Stimulated activated CD8-positive, alpha-beta memory T cell treated with anti-CD3 and anti-CD28 coated beads, Interleukin-4, amount 100 ng/mL, for 24 hours (primary cell): ENCODE data around the gene FEM1A.
A peak's percentile ranks its signal among the peaks of the same experiment; 100 is the strongest.
"Not testable (repeated sequence)": the region's sequence is repeated elsewhere in the genome, so short reads cannot be mapped to it uniquely, and the experiment has no call there.

Experiments used
- DNase-seq: peaks from one replicate; pipeline ENCODE4 v3.0.0-alpha.2; 2020; ENCODE audit warnings: low read depth

The FEM1A gene

DNA sequence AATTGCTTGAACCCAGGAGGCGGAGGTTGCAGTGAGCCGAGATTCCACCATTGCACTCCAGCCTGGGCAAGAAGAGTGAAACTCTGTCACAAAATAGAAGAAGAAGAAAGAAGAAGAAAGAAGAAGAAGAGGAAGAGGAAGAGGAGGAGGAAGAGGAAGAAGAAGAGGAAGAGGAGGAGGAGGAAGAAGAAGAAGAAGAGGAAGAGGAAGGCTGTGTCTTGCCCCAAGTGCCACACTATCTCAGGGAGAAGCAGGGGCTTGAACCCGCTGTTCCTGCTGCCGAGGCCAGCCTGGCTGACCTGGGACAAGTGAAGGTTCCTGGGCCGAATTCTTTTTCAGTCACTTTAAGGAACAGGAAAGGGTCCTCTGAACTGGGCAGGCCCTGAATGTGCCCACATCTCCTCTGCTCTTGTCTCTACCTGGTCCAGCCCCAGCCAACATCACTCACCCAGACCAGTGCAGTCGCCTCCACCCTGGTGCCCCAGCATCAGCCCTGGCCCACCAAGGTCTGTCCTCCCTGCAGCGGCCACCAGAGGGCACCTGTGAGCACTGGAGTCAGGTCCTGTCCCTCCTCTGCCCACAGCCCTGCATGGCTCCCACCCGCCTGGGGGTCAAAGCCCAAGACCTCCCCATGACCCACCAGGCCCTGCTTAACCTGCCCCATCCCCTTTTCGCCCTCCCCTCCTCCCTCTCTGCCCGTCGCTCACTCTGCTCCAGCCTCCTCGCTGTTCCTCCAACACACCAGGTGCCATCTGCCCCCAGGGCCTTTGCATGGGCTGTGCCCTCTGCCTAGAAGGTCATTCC lies 20.0 kb downstream of the FEM1A start:
- DNase-seq, result peak; percentile 85

DNA sequence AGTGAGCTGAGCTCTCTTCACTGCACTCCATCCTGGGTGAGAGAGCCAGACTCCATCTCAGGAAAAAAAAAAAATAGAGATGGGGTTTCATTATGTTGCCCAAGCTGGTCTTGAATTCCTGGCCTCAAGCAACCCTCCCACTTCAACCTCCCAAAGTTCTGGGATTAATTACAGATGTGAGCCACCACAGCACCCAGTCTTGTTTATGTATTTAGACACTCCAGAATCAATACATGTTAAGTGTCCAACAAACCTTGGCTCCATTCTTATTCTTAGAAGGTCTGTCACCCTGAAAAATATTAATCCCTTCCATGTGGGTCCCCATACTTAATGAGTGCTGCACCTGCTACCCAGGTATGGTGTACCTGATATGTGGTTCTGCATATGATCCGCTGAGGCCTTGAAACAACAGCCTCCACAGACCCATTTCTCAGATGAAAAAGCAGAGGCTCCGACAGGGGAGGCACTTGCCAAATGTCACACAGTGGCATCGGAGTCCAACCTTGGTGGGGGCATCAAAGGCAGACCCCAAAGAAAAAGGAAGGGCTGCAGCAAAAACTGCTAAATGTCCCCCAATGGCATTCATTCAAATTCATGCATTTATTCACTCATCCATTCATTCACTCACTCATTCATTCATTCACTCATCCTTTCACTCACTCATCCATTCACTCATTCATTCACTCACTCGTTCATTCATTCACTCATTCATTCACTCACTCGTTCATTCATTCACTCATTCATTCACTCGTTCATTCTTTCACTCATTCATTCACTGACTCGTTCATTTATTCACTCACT lies 23.3 kb downstream of the FEM1A start:
- no peak for DNase-seq

DNA sequence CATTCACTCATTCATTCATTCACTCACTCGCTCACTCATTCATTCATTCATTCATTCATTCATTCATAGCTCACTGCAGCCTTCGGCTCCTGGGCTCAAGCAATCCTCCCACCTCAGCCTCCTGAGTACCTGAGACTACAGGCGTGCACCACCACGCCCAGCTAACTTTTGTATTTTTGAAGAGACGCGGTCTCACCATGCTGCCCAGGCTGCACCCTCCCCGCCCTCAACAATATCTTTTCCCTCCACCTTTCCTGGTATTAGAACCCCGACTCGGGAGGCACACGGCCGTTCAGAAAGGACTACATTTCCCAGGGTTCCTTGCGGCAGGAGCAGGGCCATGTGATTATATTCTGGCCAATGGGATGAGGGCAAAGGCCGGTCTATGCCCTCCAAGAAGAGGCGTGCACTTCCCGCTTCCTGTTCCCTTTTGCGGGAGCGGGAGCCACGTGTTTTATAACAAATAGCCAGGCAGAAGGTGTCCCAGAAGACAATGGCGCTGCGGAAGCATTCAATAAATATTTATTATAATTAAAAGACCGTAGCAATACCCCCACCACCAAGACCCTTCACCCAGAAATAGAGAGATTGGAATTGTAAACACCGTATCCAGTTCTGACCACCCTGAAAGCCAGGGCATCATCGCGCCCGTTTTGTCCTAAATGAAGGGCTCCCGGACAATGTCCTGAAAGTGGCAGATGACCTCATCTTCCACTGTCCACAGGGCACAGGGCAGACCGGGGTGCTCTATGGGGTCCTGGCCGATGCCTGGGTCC lies 24.1 kb downstream of the FEM1A start:
- DNase-seq, result peak; percentile 69

DNA sequence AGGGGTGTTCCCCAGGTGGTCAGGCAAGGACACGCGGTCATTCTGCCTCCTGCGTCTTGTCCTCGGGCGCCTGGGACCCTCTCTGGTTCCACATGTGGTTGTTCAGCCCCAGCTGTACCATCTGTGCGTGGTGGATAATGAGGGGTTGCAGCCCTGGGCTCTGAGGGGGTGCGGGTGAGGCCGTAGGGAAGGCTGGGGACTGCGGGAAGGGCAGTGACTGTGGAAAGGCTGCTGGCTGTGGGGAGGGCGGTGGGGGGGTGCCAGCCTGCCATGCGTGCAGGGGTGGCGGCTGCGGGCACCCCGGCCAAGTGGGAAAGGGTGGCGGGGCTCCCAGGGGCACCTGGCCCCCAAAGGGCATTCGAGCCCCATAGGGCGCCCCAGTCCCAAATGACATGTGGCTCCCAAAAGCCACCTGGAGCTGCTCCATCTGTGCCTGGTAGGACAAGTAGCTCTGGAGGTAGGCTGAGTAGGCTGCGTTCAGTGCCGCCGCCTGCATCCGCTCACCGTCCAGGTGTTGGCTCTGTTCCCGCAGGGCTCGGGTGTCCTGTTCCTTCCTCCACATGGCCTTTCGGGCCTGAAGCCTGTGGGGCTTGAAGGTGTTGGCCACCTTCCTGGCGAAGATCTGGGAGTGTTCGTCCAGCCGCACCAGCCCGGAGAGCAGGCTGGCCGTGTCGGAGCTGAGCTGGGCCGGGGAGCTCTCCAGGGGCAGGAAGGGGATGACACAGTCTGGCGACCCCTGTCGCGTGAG lies 24.8 kb downstream of the FEM1A start:
- DNase-seq, result no peak

DNA sequence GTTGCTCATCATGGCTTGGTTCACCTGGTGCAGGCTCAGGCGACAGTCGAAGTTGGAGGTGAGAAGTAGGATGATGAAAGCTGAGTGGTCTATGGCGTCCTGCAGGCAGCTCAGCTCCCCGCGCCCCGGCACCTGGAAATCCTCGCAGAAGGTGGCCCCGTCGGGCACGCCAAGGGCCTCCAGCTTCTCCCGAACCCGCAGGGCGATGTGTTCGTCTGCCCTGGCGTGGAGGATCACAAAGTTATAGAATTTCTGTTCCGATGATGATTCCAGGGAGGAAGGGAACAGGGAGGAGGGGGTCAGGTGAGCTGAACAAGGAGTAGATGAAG lies 25.4 kb downstream of the FEM1A start:
- no peak for DNase-seq

DNA sequence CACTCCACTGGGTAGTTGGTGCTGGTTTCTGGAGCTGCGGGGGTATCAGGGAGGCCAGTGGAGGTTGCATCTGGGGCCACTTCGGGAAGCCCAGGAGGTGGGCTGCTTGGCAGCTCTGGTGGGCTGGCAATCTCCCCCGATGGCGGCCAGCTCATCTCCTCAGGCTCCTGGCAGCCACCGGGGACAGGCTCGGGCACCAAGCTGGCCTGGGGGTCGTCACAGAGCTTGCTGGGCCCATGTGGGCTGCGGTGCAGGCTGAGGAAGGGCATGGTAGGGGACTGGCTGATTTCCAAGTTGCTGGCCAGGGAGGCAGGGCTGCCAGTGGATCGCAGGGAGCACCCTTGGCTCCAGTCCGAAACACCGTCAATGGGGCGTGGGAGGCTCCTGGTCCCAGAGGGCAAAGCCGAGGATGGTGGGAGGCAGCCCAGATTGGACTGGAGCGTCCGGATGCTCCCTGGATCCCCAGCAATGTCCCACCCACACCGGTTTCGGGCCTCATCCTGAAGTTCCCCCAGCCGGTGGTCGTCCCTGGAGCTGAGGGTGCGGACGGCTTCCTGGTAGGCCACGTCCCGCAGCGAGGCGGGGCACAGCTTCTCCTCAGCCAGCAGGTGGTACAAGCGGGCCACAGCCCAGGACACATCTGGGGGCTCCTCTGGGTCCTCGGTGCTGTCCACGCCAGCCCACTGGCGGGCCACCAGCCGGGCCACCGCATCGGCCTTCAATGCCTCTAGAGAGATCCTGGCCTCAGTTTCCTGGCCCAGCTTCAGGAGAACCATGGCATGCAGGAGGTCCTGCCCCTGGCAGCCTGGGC lies 26.1 kb downstream of the FEM1A start:
- no peak for DNase-seq

DNA sequence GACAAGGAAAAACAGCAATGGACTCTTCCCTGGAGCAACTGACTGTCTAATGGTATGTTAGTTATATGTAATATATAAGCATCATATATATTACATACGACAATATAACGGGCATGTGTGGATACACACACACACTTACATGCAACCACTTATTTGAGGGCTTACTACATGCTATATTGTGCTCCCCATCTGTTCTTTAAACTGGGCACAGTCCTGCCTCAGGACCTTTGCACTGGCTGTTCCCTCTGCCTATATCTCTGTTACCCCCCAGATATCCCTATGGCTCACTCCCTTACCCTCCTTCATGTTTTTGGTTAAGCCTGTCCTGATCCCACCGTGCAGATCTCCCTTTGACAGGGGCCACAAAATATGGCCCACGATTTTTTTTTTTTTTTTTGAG lies 29.7 kb downstream of the FEM1A start:
- no peak for DNase-seq

DNA sequence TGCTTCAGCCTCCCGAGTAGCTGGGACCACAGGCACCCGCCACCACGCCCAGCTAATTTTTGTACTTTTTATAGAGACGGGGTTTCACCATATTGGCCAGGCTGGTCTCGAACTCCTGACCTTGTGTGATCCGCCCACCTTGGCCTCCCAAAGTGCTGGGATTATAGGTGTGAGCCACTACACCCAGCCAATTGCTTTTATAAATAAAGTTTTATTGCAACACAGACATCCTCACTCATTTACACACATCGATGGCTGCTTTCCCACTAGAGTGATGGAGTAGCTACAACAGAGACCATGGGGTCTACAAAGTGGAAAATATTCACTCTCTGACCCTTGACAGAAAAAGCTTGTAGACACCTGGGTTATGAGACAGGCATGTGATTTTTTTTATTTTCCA lies 30.8 kb downstream of the FEM1A start:
- not testable (repeated sequence) for DNase-seq

DNA sequence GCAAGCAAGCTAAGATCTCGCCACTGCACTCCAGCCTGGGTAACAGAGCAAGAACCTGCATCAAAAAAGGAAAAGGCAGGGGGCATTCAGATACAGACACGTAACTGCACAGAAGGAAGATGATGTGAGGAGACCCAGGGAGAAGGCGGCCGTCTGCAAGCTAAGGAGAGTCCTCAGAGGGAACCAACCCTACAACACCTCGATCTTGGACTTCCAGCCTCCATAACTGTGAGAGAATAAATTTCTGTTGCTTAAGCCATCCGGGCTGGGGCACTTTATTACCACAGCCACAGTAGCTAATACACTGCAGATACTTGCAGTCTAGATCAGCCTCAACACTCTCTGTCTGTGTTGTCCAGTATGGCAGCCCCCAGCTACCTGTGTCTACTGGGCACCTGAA lies 32.0 kb downstream of the FEM1A start:
- no peak for DNase-seq

DNA sequence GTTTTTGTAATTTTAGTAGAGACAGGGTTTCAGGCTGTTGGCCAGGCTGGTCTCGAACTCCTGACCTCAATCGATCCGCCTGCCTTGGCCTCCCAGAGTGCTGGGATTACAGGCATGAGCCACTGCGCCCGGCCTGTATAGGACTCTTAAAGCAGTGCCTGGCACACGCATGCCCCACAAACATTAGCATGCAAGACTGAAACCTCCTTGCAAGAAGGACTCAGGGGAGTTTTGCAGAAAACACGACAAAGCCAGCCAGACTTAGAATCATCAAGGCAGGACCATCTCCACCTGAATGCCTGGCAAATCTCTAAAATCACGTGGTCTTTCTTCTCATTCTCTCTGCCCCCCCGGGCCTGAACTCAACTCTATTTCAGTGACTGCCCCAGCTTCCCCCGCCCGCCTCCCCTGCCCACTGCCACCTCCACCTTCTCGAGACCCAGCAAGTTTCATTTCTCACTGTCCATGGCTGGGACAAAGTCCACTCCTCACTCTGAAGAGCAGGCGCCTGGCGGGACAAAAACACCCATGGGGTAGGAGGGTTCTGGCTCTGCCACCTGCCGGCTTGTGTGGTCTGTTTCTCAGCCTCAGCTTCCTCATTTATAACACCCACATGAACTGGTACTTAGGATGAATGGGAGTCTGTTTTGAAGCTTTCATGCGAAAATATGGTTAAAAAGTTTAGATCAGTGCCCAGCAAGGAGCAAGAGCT lies 37.6 kb downstream of the FEM1A start:
- DNase-seq, result no peak

DNA sequence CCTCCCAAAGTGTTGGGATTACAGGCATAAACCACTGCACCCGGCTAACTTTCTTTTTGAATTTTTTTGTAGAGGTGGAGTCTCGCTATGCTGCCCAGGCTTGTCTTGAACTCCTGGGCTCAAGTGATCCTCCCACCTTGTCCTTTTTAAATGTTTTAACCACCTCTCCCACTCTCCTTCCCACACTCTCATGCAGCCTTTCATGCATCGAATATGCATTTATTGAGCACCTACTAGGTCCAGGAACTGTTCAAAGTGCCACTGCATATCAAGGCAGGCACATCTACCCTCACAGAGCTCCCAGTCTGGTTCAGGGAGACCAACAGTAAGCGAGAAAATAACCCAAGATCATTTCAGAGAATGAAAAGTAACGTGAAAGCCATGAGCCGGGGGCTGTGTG lies 38.8 kb downstream of the FEM1A start:
- no peak for DNase-seq

DNA sequence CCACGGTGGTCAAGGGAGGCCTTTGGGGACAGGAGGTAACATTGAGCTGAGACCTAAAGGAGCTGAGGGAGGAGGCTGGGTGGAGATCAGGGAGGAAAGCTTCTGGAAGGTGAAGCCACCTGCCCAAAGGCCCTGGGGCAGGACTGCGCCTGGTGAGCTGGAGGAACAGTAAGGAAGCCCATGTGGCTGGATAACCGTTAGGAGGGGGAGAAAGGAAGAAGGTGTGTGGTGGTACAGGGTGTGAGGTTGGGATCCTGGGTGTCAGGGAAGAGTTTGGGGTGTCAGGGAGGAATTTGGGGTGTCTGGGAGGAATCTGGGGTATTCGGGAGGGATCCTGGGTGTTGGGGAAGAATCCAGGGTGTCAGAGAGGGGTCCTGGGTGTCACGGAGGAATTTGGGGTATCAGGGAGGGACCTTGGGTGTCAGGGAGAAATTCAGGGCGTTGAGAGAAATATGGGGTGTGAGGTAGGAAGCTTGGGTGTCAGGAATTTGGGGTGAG lies 39.3 kb downstream of the FEM1A start:
- DNase-seq, result no peak

DNA sequence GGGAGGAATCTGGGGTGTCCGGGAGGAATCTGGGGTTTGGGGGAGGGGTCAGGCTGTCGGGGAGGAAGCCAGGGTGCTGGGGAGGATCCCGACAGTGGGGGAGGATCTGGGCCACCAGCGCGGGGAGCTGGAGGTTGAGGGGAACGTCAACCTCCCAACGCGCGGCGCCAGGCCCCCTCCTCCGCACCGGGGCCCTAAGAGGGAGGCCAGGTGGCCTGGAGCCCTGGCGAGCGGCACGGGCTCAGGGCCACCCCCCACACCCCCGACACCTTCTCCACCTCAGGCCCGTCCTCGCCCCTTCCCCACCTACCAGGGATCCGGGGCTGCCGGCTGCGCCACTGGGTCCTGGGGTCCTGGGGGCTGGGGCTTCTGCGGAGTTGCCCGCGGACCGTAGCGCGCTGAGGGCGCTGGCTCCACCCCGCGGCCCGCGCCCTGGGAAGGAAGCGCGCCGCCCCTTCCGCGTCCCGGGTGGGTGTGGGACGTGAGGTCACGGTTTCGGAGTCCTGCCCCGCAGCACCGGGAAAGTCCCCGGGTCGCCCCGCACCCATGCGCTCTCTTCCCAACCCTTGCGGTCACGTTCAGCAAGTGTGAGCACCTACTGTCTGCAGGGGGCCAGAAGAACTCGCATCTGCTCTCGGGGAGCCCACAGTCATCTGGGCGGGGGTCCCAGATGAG lies 39.9 kb downstream of the FEM1A start, which contains the start of gene TICAM1:
Gene TICAM1 (minus strand): TSS at position 409 of the 675 bp plus-strand sequence. CDS start 13,335 bp downstream, outside the sequence.
- DNase-seq, result peak; percentile 72

DNA sequence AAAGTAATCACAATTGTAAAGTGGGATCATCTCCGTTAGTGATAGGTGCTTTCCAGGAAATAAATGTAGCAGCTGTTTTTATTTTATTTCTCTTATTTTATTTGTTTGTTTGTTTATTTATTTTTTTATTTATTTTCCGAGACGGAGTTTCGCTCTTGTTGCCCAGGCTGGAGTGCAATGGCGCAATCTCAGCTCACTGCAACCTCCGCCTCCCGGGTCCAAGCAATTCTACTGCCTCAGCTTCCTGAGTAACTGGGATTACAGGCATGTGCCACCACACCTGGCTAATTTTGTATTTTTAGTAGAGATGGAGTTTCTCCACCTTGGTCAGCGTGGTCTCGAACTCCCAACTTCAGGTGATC lies 40.4 kb downstream of the FEM1A start:
- DNase-seq, result not testable (repeated sequence)

DNA sequence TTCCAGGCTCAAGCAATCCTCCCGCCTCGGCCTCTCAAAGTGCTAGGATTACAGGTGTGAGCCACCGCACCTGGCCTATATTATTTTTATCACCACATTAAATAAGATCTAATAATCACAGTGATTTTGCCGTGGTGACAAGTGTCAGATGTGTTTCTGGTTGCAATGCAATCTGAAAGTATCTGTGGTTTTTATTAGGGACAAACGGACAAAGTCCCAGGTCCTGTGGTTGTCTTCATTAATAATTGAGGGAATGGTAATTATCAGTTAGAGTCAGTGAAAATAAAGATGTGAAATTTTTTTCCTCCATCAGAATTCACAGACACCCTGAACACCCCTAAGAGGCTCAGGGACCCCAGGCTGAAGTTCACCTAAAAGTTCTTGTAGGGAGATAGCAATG lies 41.2 kb downstream of the FEM1A start:
- DNase-seq, result no peak

DNA sequence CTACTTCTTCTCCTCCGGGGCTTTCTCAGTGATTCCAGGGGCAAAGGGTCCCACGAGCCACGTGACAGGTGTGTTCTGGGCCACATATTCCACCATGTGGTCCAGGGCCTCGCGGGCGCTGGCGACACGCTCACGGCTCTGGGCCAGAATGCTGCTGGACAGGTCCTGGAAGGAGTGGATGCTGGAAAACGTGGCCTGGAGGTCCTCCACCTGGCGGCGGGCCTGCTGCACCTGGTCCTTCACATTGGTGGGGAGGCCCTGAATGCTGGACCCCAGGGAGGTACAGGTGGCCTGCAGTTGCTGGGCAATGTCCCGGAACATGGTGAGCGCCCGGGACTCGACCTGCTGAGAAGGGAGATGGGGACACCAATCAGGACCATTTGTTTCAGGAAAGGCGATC lies 47.7 kb downstream of the FEM1A start:
- no peak for DNase-seq

DNA sequence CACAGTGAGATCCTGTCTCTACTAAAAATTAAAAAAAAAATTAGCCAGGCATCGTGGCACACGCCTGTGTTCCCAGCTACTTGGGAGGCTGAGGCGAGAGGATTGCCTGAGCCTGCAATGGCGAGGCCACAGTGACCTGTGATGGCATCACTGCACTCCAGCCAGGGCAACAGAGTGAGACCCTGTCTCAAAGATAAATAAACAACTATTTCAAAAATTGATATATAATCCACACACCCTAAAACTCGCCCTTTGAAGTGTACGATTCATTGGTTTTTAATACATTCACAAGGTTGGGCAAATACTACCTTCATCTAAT lies 52.1 kb downstream of the FEM1A start:
- DNase-seq, result no peak

DNA sequence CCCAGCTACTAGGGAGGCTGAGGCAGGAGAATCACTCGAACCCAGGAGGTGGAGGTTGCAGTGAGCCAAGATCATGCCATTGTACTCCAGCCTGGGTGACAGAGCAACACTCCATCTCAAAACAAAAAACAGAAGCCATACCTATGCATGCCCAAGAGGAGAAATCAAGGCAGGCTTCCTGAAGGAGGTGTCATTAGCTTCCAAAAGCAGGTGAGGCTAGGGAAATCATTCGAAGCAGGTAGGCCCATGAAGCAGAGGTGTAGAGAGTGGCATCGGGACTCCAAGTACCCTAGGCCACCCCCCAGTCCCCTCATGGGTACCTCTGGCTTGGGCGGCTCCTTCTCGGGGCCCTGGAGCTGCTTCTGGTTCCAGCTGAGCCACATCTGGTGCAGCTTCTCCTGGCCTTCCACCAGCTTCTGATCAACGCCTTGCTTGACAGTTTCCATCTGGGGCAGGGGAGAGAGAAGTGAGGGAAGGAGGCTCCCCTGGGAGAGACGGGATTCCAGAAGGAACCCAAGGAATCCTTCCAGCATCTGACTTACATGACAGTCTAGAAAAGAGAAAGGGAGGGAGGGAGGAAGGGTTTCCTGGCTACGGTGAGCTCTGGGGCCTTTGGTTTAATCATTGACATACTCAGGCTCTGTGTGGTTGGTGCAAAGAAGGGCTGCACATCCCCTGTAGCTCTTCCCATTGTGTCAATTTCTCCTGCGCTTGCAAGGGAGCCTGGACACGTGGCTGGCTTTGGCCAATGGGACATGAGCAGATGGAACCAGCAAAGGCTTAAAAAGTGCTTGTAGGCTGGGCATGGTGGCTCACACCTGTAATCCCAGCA lies 53.0 kb downstream of the FEM1A start:
- DNase-seq, result no peak

DNA sequence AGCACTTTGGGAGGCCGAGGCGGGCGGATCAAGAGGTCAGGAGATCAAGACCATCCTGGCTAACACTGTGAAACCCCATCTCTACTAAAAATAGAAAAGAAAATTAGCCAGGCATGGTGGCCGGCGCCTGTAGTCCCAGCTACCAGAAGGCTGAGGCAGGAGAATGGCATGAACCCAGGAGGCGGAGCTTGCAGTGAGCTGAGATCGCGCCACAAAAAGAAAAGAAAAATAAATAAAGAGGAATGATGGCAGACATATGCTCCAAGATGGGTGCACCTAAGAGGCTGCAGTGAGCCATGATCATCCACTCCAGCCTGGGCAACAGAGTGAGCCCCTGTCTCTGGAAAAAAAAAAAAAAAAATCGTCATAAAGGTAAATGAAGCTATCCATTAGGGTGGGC lies 54.4 kb downstream of the FEM1A start:
- not testable (repeated sequence) for DNase-seq
